GM12878 (cell line): ENCODE results near the gene TLK2.
"Not testable (repeated sequence)": the region's sequence is repeated elsewhere in the genome, so short reads cannot be mapped to it uniquely, and the experiment has no call there.

Source experiments
- HDAC6 ChIP-seq: fragments of 200-600 bp; sonication (generic); IDR thresholded peaks from one replicate; pipeline ENCODE4 v1.8.0; 2017; ENCODE audit warnings: antibody characterized with exemption; ENCODE audit not compliant: unreplicated experiment
- POLR2AphosphoS2 ChIP-seq: IDR thresholded peaks from 2 replicates; pipeline ENCODE4 v1.6.1; 2011; ENCODE audit warnings: low read depth, mild to moderate bottlenecking, low read length, improper control_type of control experiment, moderate library complexity
- SRF ChIP-seq, 2 experiments: IDR thresholded peaks; 2 replicates each; pipeline ENCODE4 v1.6.1; 2011; ENCODE audit warnings: low read depth in 2 of 2, low read length in 2 of 2, mild to moderate bottlenecking in 1 of 2, moderate library complexity in 1 of 2
- TF ChIP-seq, protein P1 (sequence below), 3 experiments: IDR thresholded peaks in 2 of 3; conservative IDR thresholded peaks in 1 of 3; 2 replicates each; pipeline ENCODE4 v1.5.1; 2011; ENCODE audit warnings: low read depth in 3 of 3, low read length in 3 of 3, mild to moderate bottlenecking in 3 of 3, control low read depth in 2 of 3, moderate library complexity in 2 of 3, inconsistent platforms in 1 of 3, mixed read lengths in 1 of 3; ENCODE audit not compliant: control insufficient read depth in 2 of 3, insufficient read depth in 1 of 3; ENCODE audit errors: extremely low read depth in 1 of 3

DNA sequence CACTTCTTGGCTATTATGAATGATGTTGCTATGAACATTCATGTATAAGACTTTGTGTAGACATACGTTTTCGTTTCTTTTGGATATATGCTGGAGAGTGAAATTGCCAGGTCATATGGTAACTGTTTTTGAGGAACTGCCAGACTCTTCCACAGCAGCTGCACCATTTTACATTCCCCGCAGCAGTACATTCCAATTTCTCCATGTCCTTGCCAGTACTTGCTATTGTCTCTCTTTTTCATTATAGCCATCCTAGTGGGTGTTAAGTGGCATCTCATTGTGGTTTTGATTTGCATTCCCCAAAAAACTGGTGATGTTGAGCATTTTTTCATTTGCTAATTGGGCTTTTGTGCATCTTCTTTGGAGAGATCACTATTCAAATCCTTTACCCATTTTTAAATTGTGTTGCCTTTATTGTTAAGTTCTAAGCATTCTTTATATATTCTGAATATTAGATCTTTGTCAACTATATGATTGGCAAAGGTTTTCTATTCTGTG lies 64.7 kb downstream of the TLK2 start:
- TF ChIP-seq HDAC6; POLR2AphosphoS2; SRF (IDR thresholded peaks at IDR 0.05; ENCODE audit: low read depth in 2 of 2, low read length in 2 of 2): not testable (repeated sequence)
- TF ChIP-seq, protein P1, sequence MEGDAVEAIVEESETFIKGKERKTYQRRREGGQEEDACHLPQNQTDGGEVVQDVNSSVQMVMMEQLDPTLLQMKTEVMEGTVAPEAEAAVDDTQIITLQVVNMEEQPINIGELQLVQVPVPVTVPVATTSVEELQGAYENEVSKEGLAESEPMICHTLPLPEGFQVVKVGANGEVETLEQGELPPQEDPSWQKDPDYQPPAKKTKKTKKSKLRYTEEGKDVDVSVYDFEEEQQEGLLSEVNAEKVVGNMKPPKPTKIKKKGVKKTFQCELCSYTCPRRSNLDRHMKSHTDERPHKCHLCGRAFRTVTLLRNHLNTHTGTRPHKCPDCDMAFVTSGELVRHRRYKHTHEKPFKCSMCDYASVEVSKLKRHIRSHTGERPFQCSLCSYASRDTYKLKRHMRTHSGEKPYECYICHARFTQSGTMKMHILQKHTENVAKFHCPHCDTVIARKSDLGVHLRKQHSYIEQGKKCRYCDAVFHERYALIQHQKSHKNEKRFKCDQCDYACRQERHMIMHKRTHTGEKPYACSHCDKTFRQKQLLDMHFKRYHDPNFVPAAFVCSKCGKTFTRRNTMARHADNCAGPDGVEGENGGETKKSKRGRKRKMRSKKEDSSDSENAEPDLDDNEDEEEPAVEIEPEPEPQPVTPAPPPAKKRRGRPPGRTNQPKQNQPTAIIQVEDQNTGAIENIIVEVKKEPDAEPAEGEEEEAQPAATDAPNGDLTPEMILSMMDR (IDR thresholded peaks at IDR 0.05 in 2 of 3, conservative IDR thresholded peaks at IDR 0.05 in 1 of 3; ENCODE audit: control insufficient read depth in 2 of 3, extremely low read depth in 1 of 3, insufficient read depth in 1 of 3, low read depth in 3 of 3, low read length in 3 of 3): not testable (repeated sequence)
